NCI-H2227 (cell line): ENCODE data around the gene AEN.

ENCODE experiments used
- DNase-seq: peaks from one replicate; lab custom pipeline; 2025; ENCODE audit not compliant: unreplicated experiment; lab: John Stamatoyannopoulos, UW

The AEN gene, protein sequence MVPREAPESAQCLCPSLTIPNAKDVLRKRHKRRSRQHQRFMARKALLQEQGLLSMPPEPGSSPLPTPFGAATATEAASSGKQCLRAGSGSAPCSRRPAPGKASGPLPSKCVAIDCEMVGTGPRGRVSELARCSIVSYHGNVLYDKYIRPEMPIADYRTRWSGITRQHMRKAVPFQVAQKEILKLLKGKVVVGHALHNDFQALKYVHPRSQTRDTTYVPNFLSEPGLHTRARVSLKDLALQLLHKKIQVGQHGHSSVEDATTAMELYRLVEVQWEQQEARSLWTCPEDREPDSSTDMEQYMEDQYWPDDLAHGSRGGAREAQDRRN

DNA sequence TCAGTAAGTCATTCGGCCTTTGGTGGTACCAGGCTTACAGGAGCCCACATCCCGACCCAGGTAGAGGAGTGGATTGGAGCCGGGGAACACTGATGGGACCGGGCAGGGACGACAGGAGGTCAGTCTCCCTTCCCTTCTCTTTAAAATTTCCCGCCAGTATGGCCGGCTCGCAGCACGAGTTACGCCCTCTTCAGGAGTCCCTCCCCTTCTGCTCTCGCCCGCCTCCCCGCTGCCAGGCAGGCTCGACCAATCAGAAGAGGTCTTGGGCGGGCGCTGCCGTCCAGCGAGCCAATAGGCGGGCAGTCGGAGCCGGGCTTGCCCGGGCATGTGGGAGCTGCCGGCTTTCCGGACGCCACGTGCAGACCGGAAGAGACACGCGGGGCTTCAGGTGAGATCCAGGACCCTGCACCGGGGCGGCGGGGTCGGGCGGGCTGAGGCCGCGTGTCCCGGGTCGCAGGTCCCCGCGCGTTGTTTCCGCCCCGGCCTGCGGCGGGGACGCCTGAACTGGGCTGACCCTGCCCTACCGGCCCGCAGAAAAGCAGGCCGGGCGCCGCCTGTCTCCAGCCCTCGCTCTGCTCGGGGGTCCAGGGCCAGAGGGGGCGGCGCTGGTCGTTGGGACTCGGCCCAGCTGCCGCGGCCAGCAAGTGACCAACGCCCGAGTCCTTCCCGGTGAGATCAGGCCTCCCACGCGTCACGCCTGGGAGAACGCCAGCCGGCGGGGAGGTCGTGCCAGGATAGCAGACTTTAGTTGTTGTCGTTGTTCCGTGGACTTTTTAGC lies at the start of gene AEN:
TSS of gene AEN (plus strand) at position 346 of the 778 bp plus-strand sequence. CDS start 4,870 bp downstream, outside the sequence.
- peak; percentile 95 for DNase-seq

DNA sequence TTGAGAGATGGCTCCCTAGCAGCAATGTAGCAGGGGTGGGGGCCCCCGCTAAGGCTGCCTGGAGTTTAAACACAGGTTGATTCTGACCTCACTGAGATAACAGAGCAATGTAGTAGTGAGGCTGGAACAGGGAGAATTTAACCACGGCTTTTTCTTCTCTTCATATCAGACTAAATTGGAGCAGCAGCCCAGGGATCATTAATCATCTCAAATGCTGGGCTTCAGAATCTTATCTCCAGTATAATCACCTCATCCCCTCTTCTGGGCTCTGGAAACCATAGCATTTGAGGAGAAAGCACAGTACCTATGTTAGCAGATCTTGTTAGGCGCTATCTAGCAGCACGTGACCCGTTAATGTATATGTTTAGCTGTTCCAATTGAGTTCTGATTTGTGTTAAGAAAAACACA lies 49.3 kb upstream of the AEN start:
- DNase-seq = peak; percentile 64

GRCh38 chr15:88574077-88574476 lies 47.1 kb upstream of the AEN start:
- DNase-seq = no peak

DNA sequence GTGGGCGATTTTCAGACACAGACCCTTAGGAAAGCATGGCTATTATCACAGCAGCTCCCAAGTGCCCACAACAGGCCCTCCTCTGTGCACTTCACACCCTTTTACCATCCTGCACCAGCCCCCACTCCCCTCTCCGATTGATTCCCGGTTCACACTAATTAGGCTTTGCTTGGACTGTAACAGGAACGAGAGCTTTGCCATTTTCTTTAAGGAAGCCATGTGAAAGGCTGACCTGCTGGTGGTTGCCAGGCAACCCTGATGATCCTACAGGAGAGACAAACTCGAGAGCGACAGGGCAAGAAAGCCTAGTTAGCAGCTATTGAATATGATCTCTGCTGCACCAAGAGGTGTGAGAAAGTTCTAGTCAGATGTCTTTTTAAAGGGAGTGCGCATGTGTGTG lies 46.5 kb upstream of the AEN start:
- peak; percentile 75 for DNase-seq

DNA sequence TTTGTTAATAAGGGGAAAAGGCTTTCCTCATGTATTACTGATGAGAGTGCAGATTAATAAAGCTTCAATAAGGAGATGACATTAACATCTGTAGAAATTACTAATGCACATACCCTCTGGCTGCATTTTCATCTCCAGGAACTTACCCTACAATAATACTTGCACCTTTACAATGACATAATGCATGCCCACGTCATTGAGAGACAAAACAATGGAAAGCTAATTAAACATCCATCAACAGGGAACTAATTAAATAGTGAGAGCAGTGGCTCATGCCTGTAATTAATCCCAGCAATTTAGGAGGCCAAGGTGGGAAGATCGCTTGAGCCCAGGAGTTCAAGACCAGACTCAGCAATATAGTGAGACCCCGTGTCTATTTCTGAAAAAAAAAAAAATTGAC lies 41.8 kb upstream of the AEN start:
- no peak for DNase-seq

DNA sequence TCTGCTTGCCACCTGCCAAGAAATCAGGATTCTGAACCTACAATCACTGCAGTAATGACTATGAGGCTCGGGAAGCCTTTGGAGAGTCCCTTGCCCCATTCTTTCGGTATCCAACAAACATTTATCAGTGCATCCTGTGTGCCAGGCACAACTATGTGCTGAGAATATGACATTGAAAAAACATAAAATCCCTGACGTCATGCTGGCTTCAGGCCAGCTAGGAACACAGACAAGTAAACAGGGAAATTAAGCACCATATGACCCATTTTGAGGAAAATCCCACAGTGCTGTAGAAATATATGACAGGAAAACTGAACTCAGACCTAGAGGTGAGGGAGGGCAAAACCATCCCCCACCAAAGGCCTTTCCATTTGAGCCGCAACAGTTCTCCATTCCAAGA lies 40.6 kb upstream of the AEN start:
- DNase-seq = no peak

DNA sequence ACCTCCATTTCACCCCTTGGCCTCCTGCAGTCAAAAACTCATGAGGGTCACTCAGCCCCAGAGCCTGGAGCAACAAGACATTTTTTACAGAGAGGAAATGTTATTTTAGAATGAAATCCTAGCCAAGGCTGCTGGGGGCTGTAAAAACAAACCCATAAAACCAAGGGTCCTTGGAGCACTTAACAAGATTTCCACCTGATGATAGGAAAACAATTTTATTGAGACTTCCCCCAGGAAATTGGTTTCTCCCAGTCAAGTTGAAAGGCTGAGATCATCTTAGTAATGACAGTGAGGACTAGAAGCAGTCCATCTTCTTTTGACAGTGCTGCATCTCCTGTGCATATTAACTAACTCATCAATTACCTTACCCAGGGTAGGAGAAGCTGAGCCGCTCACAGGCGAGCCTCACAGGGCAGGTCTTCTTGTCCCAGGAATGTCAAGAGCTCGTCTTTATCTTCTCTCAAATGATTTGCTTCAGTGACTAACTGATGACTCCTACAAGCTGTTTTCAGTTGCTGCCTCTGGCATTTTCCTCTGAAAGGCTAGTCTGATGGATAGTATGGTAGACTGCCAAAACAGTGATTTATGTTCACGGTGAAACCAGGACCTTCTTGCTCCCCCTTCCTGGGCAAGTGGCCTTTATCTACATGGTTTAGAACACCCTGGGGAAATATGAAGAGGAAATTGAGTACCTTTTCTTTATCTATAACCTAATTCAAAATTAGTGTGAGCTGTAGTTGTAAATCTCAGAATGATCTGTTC lies 34.6 kb upstream of the AEN start:
- peak; percentile 32 for DNase-seq

- DNase-seq = no peak
Measured at GRCh38 chr15:88590759-88591158, 30.4 kb upstream of the AEN start.

DNA sequence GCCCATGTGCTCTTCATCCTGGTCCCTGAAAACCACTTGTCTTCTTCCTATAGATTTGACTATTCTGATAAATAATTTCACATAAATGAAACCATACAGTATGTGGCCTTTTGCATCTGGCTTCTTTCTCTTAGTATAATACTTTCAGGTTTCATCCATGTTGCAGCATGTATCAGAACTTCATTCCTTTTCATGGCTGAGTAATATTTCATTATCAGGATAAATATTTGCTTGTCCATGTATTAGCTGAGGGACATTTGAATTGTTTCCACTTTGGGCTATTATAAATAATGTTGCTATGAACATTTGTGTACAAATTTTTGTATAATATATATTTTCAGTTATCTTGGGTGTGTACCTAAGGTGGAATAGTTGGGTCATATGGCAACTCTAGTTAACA lies 29.8 kb upstream of the AEN start:
- no peak for DNase-seq

DNA sequence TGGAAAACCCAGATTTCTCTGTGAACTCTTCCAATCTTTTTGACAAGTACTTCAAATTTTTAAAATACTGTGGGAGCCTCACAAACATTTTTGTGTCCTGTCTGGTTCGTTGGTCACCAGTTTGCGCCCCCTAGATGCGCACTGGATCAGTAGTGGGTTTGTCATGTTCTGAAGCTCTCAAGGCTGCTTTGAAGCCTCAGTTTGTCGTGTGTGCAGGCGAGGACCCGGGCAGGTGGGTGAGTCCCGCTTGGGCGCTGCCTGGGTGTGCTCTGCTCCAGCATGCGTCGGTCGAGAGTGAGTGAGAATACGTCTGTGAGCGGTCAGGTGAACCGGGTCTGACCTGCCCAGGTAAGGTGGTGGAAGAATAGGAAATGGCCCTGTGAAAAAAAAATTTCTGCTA lies 17.3 kb upstream of the AEN start:
- peak; percentile 22 for DNase-seq

GRCh38 chr15:88604381-88605188 lies 16.6 kb upstream of the AEN start:
- peak; percentile 83 for DNase-seq

DNA sequence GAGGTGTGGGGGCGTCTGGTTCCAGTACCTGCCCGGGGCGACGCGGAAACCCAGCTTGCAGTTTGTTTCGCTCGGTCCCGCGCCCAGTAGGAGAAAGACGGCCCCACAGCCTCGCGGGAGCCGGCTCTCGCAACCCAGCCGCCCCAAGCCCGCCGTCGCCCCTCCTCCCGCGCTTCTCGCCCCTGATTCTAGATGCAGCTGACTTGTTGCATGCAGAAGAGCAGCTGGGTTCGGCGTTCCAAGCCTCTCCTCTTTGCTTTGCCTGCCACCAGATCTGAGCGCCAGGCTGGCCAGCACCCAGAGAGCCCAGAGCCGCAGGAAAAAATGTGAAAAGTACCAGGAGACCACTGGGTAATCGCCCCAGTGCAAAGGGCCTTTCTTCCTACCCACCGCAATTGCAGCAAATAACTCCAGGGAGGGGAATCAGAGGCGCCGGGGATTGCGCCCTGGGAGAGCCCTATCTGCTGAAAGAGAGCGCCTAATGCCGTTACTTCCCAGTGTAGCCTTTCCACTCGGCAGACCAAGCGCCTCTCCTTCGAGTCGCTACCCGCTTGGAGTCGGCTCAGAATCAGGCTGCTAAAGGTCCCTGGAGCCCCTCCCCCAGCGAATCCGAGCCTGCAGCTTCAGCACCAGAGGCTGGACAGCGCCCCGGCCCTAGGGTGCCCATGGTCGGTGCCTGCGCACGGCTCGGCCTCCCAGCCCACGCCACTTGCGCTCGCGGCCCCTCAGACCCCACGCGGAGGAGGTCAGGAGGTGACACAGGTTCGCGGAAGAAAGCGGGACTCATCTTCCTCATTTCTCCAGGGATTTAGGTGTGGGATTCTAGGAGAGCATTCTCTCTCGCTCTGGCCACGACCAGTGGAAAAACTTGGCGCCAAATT lies 15.7 kb upstream of the AEN start:
- DNase-seq = peak; percentile 53

- peak; percentile 37 for DNase-seq
Measured at GRCh38 chr15:88606070-88606794, 14.9 kb upstream of the AEN start.

DNA sequence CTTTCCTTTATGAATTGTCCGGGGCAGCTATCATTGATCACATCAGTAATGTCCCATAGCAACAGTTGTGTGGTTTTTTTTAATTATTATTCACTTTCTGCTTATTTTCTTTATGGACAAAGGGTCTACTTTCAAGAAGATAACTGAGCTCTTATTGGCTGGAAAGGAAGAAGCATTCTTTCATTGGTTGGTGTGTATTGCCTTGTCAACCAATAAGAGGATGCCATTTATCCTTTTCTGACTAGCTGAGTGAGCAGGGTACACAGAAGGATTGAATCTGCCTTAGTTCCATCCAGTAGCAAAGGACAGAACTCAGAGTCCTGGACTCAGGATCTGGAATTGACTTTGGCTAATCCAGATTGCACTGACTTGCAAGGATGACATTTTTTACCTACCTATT lies 13.2 kb upstream of the AEN start:
- peak; percentile 36 for DNase-seq

DNA sequence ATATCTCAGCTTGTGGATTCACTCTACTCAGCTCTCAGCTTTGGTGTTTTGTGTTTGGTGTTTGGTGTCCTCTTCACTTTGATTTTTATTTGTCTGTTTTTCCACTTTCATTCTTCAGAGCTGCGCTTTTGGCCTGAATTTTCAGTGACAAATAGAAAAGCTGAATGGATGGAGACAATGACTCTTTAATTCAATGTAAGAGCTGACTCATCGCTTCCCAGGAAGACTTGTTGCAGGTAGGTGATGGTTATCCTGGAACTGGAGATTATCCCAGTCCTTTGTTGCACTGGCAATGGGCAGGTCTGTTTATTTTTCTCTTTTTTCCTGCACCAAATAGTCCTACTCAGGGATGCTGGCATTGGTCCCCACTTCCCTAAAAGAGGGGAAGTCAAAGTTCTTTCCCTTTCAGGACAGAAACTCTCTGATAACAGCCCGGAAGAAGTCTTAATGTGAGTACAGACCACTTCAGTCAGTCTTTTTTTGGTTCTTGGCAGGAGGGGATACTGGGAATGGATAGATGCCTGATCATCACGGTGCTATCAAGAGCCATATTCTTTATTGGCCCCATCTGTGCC lies 12.4 kb upstream of the AEN start:
- DNase-seq = no peak

DNA sequence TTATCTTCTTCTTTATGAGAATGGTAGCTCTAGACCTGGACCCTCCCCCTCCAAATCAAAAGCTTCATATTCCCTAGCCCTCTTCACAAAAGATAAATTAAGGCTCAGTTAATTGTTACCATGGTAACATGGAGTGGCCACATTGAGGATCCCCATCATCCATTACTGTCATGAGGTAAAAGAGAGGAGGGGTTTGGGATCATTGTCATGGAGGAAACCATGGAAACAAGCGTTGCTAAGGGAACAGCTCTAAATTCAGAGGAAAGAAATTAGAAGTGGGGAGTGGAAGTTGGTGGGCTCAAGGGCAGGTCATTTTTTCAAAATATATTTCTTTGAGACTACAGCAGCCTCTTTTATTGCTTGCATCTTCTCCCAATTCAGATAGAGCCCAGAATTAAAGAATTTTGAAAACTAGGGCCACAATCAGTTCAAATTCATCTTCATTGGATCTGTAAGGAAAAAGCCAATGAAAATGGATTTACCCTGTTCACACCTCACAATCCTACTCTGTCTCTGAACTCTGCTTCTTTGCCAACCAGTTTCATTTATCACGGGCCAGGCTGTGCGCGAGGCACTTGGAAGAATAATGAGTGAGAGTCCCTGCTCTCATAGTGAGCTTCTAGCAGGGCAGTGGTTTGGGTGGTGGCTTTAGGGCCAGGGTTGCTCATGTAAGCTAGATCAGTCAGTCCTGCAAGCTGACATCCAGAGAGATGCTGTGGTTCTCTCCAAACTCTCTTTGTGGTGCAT lies 11.6 kb upstream of the AEN start:
- peak; percentile 62 for DNase-seq

GRCh38 chr15:88610701-88611231 lies 10.4 kb upstream of the AEN start:
- no peak for DNase-seq
